HEK293T (cell line): ENCODE measurements around the gene SEMA3D.

Experiments used
- CTCF ChIA-PET: fragments of 350-600 bp; formaldehyde crosslinking; extraction: SDS; loops from one replicate; lab custom pipeline; 2021; ENCODE audit warnings: antibody characterized with exemption, inconsistent platforms; lab: Yijun Ruan, JAX
- POLR2A ChIA-PET: fragments of 350-600 bp; formaldehyde crosslinking; extraction: SDS; loops from one replicate; lab custom pipeline; 2020; ENCODE audit warnings: antibody characterized with exemption, inconsistent platforms; lab: Yijun Ruan, JAX
- DNase-seq: peaks from one replicate; pipeline ENCODE4 v3.0.0; 2012; ENCODE audit warnings: mixed read lengths; ENCODE audit errors: extremely low spot score
- ARNT ChIP-seq: fragments of 450-650 bp; IDR thresholded peaks from 2 replicates; pipeline ENCODE4 v1.6.1; 2017; ENCODE audit warnings: mild to moderate bottlenecking
- BHLHE40 ChIP-seq: fragments of 450-650 bp; IDR thresholded peaks from 2 replicates; pipeline ENCODE4 v1.6.1; 2016; ENCODE audit warnings: mild to moderate bottlenecking, moderate library complexity, borderline replicate concordance
- CTBP1 ChIP-seq: fragments of 450-650 bp; IDR thresholded peaks from 2 replicates; pipeline ENCODE4 v1.6.1; 2016; ENCODE audit warnings: borderline replicate concordance
- ELF4 ChIP-seq: fragments of 450-650 bp; IDR thresholded peaks from 2 replicates; pipeline ENCODE4 v1.6.1; 2017; ENCODE audit warnings: antibody characterized with exemption
- FOXA1 ChIP-seq: fragments of 450-650 bp; IDR thresholded peaks from 2 replicates; pipeline ENCODE4 v1.6.1; 2016; ENCODE audit warnings: mild to moderate bottlenecking
- FOXK2 ChIP-seq: fragments of 450-650 bp; IDR thresholded peaks from 2 replicates; pipeline ENCODE4 v1.6.1; 2016; ENCODE audit warnings: mild to moderate bottlenecking
- FOXM1 ChIP-seq: fragments of 450-650 bp; IDR thresholded peaks from 2 replicates; pipeline ENCODE4 v1.6.1; 2017; ENCODE audit warnings: mild to moderate bottlenecking, borderline replicate concordance
- HDGF ChIP-seq: fragments of 450-650 bp; IDR thresholded peaks from 2 replicates; pipeline ENCODE4 v1.6.1; 2017; ENCODE audit warnings: antibody characterized with exemption, borderline replicate concordance
- L3MBTL2 ChIP-seq: fragments of 450-650 bp; conservative IDR thresholded peaks from 2 replicates; pipeline ENCODE4 v1.6.1; 2016; ENCODE audit warnings: mild to moderate bottlenecking
- LEF1 ChIP-seq: fragments of 450-650 bp; IDR thresholded peaks from 2 replicates; pipeline ENCODE4 v1.6.1; 2017; ENCODE audit warnings: mild to moderate bottlenecking, borderline replicate concordance
- NFRKB ChIP-seq: fragments of 450-650 bp; IDR thresholded peaks from 2 replicates; pipeline ENCODE4 v1.6.1; 2016; ENCODE audit warnings: mild to moderate bottlenecking, moderate library complexity
- SP1 ChIP-seq: fragments of 450-650 bp; IDR thresholded peaks from 2 replicates; pipeline ENCODE4 v1.6.1; 2017
- SUZ12 ChIP-seq: fragments of 450-650 bp; IDR thresholded peaks from 2 replicates; pipeline ENCODE4 v1.6.1; 2016; ENCODE audit warnings: mild to moderate bottlenecking
- TARDBP ChIP-seq: fragments of 450-650 bp; IDR thresholded peaks from 2 replicates; pipeline ENCODE4 v1.6.1; 2016
- ZNF384 ChIP-seq: fragments of 450-650 bp; IDR thresholded peaks from 2 replicates; pipeline ENCODE4 v1.6.1; 2016
- TF ChIP-seq, protein P1 (sequence below): fragments of 450-650 bp; IDR thresholded peaks from 2 replicates; pipeline ENCODE4 v1.6.1; 2016

The SEMA3D gene

DNA sequence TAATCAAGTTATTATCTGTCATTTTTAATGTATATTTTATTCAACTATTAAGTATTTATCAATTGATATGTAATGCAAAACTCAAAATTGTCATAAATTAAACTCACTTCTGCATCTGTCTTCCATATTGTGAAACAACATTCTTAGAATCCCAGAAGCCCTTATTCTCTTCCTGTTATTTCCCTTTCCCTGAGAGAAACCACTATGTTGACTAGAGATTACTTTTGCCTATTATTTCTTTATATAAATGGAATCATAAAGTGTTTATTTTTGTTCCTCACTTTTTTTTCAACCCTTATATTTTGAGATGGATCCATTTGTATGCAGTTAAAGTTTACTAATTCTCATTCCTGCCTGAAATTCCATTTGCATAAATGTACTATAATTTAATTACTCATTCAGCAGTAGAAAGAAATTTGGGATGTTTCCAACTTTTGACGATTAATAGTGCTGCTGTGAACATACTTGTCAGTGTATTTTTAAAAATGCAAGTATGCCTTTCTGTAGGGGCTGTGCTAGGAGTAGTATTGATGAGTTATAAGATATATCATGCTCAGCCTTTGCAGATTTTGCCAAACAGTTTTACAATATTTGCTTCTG lies 211.2 kb downstream of the SEMA3D start:
- POLR2A ChIA-PET, result no interaction called here
- DNase-seq, result no peak
- no peak for TF ChIP-seq ELF4
- no peak for TF ChIP-seq HDGF
- no peak for TF ChIP-seq LEF1
- no peak for TF ChIP-seq L3MBTL2
- TF ChIP-seq FOXM1, result no peak
- no peak for TF ChIP-seq CTBP1
- TF ChIP-seq ZNF384, result no peak
- no peak for TF ChIP-seq BHLHE40
- no peak for TF ChIP-seq SUZ12
- TF ChIP-seq ARNT, result no peak
- no peak for TF ChIP-seq FOXK2
- TF ChIP-seq TARDBP, result no peak
- TF ChIP-seq SP1, result no peak
- TF ChIP-seq NFRKB, result no peak
- TF ChIP-seq, protein P1, sequence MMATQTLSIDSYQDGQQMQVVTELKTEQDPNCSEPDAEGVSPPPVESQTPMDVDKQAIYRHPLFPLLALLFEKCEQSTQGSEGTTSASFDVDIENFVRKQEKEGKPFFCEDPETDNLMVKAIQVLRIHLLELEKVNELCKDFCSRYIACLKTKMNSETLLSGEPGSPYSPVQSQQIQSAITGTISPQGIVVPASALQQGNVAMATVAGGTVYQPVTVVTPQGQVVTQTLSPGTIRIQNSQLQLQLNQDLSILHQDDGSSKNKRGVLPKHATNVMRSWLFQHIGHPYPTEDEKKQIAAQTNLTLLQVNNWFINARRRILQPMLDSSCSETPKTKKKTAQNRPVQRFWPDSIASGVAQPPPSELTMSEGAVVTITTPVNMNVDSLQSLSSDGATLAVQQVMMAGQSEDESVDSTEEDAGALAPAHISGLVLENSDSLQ, result no peak
- no peak for TF ChIP-seq FOXA1
- CTCF ChIA-PET, result no interaction called here

DNA sequence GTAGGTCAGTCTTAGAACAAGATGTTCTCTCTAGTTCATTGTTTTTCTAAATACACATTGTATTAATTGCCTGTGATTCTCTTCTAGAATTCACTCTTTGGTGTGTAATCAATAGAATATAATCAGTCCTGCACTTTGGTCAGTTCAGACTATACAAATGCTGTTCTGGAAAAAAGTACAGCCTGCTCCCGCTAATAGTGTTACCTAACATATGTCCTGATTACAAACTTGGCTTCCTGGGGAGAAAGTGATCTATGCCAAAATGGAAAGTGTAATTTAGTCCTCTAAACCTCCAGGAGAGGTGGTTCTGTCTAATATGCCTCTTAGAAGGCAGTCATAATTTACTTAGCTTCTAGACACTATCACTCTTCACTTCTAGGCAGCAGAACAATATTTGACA lies 215.5 kb downstream of the SEMA3D start:
- TF ChIP-seq SP1 (no peak), ZNF384 (no peak), HDGF (no peak), L3MBTL2 (no peak), SUZ12 (no peak), BHLHE40 (no peak), ELF4 (no peak), NFRKB (no peak), CTBP1 (no peak), ARNT (no peak), TARDBP (no peak), FOXK2 (no peak), LEF1 (no peak), FOXM1 (no peak), FOXA1 (no peak)
- TF ChIP-seq, protein P1, result no peak
- POLR2A ChIA-PET, result no interaction called here
- no peak for DNase-seq
- CTCF ChIA-PET, result interaction anchor here (0.6 kb wide), 1 partner anchor 1234 kb away, joined by 3 read pairs; no protein-coding TSS in a partner anchor

DNA sequence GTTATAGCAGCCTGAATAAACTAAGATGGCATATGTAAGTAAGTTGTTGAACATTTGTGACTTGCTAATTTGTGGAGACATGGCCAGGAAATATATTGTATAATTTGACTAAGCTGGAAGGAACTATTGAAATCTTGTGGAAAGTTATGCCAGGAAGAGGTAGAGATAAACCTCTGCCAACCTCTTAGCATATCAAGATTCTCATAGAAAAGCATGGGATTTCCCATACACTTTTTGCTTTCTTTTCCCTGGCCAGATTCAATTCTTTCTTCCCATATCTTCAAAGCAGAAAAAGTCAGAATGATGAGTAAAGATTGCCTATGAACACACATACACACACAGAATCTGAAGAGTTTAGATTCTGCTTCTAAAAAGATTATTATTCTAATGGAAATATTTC lies 216.2 kb downstream of the SEMA3D start:
- TF ChIP-seq ELF4 (no peak), BHLHE40 (no peak), SUZ12 (no peak), TARDBP (no peak)
- CTCF ChIA-PET, result no interaction called here
- no peak for DNase-seq
- POLR2A ChIA-PET, result no interaction called here

DNA sequence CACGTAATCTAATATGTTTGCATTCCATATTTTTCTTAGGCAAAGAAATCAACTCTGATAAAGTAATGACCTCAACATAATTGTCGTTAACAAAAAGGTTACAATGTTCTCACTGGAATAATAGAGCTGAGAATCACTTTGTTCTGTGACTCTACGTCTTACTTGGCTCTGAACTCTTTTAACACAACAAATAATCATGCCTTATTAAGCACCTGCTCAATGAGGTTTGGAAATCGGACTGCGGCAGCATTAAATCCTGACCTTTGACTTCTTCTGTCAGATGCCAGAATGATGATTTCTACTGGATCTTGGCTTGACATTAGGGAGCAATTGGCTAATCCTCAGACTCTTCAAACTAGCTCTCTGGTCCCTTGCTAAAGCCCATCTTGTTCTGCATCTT lies 233.6 kb downstream of the SEMA3D start:
- DNase-seq, result no peak
- TF ChIP-seq FOXM1 (no peak), FOXK2 (no peak), L3MBTL2 (no peak), BHLHE40 (no peak), TARDBP (no peak), SUZ12 (no peak), NFRKB (no peak), SP1 (no peak), FOXA1 (no peak), HDGF (no peak), ARNT (no peak)
- POLR2A ChIA-PET, result no interaction called here
- CTCF ChIA-PET, result interaction anchor here (0.5 kb wide), 1 partner anchor 869 kb away, joined by 4 read pairs; no protein-coding TSS in a partner anchor

DNA sequence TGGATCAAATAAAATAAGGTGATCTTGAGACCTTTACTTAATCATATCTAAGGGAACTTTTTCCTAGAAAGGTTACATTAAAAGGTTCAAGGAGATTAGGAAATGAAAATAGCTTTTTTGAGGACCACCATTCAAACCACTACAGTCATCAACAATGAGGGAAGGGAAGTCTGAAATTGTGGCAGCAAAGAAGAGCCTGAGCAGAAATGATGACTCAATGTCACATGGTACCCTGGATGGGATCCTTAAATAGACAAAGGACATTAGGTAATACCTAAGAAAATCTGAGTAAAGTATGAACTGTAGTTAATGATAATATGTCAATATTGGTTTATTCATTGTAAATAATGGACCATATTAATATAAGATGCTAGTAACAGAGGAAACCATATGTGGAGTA lies 236.0 kb downstream of the SEMA3D start:
- no peak for TF ChIP-seq L3MBTL2
- CTCF ChIA-PET, result no interaction called here
- no peak for DNase-seq
- POLR2A ChIA-PET, result no interaction called here

DNA sequence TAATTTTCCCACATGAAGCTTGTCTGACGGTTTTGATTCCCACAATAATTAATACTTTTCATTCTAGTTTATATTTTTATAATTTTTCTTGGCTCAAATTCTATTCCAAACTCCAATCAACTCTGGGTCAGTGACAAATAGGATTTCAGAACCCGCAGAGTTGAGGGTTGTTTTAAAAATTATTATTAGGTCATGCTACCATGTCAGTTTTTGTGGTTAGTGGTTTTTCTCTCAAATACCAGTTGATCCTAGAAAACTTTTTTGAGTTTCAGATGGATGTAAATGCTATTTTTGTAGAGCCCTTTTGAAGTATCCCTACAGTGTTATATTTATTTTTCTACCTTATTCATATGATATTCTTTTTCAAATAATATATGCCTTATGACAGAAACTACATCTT lies 237.4 kb downstream of the SEMA3D start:
- ChIA-PET CTCF (no interaction called here), POLR2A (no interaction called here)
- TF ChIP-seq SP1 (no peak), LEF1 (no peak), SUZ12 (no peak), FOXK2 (no peak), ELF4 (no peak), L3MBTL2 (no peak), TARDBP (no peak), HDGF (no peak), CTBP1 (no peak), FOXM1 (no peak), FOXA1 (no peak), NFRKB (no peak), ZNF384 (no peak)
- TF ChIP-seq, protein P1, result no peak
- no peak for DNase-seq

DNA sequence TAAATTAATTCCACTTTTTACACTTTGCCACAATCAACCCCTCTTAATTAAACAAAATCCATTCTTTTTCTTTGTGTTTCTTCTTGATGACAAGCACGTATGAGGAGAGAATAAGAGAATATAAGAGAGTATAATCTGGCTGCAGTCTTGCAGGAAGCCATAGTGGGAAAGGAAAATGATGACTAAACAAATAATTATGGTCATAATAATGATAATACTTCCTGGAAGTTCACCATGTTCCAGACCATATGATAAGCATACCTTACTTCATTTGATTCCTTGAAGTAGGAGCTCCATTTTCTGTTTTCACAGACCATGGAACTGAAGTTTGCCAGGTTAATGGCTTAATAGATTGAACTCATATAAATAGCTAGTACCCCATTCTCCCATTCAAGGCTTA lies 237.8 kb downstream of the SEMA3D start:
- ChIA-PET CTCF (no interaction called here), POLR2A (no interaction called here)
- DNase-seq, result no peak
- TF ChIP-seq LEF1 (no peak), FOXA1 (no peak), FOXM1 (no peak), BHLHE40 (no peak), TARDBP (no peak), ELF4 (no peak), SP1 (no peak), CTBP1 (no peak), HDGF (no peak), L3MBTL2 (no peak), ZNF384 (no peak), SUZ12 (no peak), NFRKB (no peak), FOXK2 (no peak), ARNT (no peak)
- TF ChIP-seq, protein P1, result no peak
